ENCODE measurements around the gene RAP1B.

- TF ChIP-seq CTCF (IDR thresholded peaks at IDR 0.05) (no peak), POLR2A (IDR thresholded peaks at IDR 0.05) (no peak)
These were observed 14.2 kb downstream of the RAP1B start for GRCh38 chr12:68624933-68625332.

All from adrenal gland (tissue), 5 donors.